ENCODE results near the gene ATXN1.
"Not testable (repeated sequence)": the region's sequence is repeated elsewhere in the genome, so short reads cannot be mapped to it uniquely, and the experiment has no call there.

ATXN1 gene

DNA sequence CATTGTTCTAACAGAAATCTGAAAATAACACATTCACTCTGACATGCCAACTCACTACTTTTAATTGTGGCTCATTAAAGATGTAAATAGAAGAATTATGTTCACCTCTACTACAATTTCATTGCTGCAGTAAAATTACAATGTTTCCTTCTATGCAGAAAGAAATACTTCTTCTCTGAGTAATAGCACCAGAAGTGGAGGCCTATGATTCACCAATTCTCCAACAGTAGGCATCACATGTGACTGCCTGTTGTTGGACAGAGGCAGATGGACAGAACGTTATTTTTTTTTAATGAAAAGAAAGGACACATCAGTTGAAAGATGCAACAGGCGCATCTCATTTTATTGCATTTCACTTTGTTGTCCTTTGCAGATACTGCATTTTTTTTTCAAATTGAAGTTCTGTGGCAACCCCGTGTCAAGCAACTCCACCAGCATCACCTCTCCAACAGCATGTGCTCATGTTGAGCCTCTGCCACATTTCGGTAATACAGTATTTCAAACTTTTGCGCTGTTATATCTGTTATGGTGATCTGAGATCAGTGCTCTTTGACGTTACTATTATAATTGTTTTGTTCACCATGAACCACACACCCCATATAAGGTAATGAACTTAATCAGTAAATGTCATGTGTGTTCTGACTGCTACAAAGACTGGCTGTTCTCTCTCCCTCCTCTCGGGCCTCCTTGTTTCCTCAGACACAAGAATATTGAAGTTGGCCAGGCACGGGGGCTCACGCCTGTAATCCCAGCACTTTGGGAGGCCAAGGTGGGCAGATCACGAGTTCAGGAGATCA, 121.4 kb downstream of the ATXN1 start:
- peak; percentile 81 for DNase-seq (ENCODE audit: low spot score)

DNA sequence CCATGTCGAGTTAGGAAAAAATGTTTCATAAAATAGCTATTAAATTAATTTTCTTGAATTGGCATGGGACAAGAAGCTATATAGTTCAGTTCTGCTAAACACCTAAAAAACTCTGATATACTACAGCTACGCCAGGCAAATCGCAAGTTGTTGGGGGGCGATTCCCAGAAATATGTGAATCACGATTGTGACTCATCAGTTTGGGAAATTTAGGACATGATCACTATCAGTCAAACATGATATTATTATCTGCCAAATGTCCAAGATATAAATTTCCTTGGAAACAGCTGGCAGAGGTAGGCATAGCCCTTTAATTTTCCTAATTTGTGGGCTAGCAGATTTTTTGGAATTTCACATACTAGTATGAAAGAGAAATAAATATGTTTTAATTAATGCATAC, 123.6 kb downstream of the ATXN1 start:
- DNase-seq (ENCODE audit: low spot score) = no peak

DNA sequence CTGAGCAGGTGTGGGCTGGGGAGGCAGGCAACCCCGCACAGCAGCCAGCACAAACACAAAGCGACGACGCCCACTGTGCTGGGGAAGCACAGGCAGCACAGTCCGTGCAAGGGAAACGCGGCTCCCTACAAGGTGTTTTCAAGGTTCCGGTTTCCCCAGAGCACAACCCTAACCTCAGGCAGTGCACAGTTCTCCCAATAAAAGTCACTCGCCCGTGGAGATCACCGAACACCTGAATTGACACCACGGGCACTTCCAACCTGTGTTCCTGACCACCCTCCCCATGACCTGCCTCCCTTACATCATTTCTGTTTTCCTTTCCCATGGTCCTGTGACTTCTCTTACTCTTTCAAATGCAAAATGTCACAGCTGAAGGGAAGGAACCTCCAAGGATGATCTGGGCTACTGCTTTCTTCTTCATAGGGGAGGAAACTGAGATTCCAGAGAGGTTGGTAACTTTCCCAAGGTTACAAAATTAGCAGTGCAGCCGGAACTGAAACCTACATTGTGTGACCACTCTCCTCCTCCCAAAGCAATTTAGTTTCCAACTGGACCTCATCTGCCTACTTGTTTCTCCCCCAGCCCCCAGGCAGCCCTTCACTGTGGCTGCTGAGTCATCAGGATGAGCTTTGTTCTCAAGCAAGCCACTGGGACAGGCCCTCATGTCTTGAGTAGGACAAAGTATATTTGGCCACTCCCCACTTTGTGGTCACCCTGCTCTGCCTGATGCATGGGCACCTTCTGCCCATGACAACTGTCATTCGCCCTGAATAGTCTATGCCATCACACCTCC, 125.3 kb downstream of the ATXN1 start:
- peak; percentile 56 for DNase-seq (ENCODE audit: low spot score)

DNA sequence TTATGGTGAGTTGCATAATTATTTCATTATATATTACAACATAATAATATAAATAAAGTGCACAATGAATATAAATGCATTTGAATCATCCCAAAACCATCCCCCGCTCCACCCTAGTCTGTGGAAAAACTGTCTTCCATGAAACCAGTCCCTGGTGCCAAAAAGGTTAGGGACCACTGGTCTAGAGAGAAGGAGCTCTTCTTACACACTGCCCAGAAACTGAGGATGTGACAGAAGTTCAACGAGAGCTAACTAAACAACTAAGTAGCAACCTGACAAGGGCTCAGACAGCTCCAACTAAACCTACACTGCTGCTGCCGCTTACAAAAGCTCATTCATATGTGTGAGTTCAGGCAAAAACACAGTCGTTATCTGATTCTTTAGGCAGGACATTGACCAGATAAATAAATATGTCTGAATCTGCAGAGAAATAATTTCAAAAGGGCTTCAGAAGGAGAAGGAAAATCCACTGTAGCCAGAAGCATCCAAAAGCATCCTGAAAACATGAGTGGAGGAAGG, 125.9 kb downstream of the ATXN1 start:
- no peak for DNase-seq (ENCODE audit: low spot score)

DNA sequence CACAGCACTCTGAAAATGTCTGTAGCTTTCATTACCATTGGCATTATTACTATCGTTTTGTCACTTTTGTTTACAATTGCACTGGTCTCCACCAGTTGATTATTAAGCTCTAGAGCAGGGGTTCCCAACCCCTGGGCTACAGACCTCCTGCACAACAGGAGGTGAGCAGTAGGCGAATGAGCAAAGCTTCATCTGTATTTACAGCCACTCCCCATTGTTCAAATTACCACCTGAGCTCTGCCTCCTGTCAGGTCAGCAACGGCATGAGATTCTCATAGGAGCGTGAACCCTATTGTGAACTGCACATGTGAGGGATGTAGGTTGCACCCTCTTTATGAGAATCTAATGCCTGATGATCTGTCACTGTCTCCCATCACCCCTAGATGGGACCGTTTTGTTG, 126.4 kb downstream of the ATXN1 start:
- no peak for DNase-seq (ENCODE audit: low spot score)

DNA sequence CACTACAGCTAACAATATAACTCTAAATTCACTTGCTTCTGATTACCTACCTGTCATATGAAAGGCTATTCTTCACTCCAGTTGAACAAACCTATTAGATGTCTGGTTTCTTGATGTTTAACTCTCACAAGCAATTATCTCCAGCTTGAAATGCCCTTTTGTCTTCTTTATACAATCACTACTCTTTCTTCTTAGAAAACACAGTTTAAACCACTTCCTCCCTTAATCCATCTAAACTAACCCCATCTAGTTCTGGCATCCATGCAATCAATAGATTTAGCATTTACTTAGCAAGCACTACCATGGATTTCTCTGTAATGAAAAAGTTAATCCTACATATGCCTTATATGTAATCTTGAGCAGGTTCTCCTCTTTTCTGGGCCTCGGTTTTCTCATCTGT, 127.3 kb downstream of the ATXN1 start:
- DNase-seq (ENCODE audit: low spot score) = no peak

DNA sequence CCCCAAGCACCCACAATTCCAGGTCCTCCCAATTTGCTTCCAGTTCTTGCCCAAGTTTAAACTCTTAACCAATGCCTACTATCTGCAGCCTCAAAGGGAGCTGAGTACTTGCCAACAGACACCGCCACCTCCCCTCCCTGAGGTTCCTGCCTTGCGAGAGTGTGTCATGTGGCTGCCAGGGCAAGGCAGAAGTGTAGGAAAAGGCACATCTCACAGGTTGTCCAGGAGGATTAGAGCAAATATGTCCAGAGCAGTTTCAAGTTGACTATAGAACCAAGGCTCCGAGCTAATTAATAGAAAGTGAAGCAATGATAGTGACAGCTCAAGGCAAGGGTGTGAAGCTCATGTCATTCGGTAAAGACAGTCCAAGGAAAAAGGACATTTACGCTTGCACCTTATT, 127.8 kb downstream of the ATXN1 start:
- no peak for DNase-seq (ENCODE audit: low spot score)

DNA sequence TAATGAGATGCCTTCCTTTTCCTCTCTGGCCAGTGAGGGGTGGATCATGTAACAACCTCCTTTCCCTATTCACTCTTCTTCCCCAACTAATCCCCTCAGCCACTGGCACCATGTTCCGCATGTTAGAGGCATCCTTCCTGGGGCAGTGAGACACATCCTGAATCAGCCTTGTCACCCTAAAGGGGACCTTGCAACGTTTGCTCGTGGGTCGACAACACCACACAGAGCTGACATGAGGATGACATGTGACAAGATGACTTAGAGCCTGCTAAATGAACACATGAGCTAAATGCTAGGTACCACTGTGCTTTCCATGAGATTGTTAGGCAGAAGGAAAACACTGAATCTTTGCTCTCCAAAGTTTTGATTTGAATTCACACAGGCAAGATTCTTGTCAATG, 129.2 kb downstream of the ATXN1 start:
- no peak for DNase-seq (ENCODE audit: low spot score)

DNA sequence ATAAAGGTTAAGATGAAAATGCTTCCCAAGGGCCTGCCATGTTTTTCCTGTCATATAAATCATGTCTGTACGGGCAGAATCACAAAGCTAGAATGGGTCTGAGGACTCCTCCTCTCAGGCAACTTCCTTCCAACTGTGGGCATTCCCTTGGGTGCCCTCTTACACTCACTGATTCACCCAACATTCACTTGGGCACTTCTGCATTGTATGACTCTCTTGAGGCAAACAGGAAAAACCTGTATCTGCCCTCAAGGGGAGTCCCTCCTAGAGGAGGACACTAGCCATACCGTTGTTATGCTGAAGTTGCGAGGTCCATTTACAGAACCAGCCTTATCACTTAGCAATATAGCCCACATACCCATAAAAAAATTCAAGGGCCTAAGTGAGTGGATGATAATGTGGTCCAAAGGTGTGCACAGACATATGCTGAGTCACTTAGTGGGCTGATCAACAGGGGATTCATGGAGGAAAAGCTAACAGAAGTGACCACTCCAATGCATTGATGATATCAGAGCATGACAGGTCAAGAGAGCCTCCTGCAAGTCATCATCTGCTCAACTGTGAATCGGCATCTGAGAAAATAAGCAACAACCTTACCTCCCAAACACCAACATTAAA, 131.1 kb downstream of the ATXN1 start:
- no peak for DNase-seq (ENCODE audit: low spot score)

DNA sequence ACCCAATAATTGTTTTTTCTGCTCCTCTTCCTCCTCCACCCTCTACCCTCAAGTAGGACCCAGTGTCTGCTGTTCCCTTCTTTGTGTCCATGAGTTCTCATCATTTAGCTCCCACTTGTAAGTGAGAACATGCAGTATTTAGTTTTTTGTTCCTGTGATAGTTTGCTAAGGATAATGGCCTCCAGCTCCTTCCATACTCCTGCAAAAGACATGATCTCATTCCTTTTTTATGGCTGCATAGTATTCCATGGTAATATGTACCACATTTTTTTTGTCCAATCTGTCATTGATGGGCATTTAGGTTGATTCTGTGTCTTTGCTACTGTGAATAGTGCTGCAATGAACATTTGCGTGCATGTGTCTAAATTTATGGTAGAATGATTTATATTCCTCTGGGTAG, 132.7 kb downstream of the ATXN1 start:
- not testable (repeated sequence) for DNase-seq (ENCODE audit: low spot score)

DNA sequence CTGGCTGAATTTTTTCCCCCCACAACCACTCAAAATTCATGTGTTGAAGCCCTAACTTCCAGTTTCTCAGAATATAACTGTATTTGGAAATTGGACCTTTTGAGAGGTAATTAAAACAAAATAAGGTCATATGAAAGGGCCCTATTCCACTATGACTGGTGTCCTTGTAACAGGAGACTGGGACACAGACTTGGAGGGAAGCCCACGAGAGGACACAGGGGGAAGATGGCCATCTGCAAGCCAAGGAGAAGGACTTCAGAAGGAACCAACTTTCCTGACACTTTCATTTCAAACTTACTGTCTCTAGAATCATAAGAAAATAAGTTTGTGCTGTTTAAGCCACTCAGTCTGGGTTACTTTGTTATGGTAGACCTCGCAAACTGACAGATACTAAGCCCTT, 134.6 kb downstream of the ATXN1 start:
- DNase-seq (ENCODE audit: low spot score) = no peak

DNA sequence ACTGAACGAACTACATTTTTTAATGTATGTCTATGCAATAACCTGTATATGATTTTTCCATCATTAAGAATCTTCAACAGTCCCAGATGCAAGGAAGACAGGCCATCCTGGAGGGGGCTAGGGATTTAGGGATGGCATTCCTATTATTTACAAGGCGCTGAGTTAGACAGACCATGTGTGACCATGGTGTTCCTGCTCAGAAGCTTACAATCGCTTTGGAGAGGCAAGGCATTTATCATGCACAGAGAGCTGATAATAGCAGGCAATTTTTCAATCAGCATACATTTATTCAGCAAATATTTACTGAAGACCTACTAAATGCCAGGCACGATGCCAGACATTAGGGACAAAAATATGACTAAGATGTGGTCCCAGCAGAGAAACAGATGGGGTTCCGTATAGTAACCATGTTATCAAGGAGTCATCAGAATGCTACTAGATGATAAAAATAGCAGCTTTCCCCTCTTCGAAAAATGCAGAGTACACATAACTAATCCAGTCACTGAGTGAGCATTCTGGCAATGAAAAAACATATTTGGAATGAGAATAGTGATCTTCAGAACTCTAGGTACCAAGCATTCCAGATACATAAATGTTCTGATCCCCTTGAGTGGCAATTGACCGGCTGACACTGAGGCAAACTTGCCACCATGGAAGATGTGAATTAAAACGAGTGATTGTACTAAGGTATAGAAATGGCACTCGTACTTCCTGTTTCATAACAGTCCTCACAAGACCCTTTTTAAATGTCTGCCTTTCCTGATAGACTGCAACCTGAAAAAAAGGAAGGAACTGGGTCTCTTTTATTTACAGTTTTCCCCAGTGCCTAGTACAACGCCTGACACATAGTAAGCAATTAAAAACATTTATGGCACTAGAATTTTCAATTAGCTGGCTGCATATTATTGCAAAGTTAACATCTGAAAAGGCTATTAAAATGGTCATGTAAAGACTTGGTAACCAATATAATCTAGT, 135.7 kb downstream of the ATXN1 start:
- DNase-seq (ENCODE audit: low spot score) = peak; percentile 15

DNA sequence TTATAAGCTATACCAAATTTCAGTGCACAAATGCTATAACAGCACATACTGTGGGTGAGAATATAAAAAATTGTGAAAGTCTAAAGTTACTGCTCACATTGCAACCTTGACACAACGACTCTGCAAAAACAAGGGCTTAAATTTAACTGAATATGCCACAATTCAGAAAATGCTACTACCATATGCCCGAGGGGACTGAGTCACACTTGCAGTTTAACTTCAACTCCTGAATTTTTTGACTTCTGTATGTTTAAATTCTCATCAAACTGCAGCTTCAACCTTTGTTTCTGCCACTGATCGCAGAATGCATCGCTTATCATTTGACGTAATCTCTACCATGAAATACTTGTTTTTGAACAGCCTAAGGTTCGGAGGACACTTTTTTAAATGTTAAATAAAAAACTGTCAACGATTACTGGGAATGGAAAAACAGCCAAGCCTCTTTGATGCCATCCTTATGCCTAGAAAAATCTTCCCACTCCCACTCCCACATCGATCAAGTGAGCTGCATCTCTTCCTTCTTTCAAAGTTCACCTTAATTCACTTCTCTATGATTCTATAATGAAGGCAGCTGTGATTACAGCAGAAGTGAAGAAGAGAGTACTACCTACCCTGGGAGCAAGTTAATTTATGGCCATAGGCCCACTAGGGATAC, 136.5 kb downstream of the ATXN1 start:
- no peak for DNase-seq (ENCODE audit: low spot score)

DNA sequence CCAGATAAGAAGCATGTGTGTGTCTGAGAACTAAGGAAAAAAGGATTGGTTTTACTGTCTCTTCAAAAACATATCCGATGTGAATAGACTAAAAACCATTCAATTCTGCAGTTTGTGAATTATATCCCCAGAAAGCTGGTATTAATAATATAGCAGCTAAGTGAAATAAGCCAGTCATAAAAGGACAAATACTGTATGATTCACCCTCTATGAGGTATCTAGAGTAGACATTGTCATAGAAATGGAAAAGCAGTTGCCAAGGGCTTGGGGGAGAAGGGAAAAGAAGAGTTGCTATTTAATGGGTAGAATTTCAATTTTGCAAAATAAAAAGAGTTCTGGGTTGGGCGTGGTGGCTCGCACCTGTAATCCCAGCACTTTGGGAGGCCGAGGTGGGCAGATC, 137.5 kb downstream of the ATXN1 start:
- no peak for DNase-seq (ENCODE audit: low spot score)

DNA sequence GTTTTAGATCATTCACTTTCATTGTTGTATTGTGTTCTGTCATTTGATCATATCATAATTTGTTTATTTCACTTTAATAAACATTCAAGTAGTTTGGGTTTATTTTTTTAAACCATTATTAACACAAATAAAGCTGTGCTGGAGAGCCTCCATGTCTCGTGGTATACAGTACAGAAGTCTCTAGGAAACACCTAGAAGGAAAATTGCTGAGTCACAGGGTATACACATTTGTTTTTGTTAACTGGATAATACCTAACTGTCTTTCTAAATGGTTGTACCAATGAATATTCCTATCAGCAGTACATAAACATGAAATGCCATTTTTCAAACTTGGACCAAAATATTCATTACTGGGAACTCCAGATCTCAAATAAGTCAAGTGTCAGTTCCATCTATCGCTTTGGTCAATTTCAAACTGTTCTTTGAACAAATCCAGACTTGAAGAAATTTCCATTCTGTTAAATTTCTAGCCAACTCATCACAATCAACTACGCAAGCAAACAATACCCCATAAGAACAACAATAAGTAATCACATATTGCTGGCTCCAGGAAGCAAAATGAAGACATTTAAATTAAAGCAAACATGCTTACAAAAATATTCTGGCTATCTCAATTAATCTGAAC, 138.1 kb downstream of the ATXN1 start:
- DNase-seq (ENCODE audit: low spot score) = no peak

DNA sequence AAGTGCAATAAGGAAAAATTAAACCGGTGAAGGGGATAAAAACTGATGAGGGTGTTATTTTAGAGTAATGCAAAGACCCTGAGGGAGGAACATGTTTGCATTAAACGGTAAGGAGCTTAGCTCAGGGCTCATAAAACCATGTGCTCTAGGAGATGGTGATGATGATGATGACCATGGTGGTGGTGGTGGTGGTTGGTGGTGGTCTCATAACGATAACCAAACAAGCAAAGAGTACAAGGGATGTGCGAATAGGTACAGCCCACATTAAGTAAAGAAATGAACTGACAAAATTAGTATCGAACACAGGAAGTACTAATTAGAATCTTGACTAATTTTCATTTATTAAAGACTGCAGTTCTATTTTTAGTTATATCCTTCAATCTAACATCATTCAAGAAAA, 139.1 kb downstream of the ATXN1 start:
- no peak for DNase-seq (ENCODE audit: low spot score)

DNA sequence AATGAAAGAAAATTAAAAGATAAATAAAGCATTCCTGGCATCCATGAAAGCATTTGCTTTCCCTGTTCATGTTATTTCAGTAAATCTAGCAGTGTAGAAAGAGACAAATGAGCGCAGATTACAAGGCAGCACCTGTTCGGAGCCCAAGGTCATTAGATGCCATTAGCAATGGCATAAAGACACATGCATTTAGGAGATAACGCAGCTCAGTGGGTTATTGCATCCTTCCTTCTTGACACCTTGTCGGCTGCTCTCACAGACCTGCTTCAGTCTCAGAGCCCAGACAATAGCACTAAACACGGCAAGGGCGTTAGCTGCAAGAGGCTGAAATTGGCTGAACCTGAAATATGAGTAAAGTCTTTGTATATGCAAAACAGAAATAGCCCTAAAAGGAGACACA, 140.3 kb downstream of the ATXN1 start:
- DNase-seq (ENCODE audit: low spot score) = no peak

DNA sequence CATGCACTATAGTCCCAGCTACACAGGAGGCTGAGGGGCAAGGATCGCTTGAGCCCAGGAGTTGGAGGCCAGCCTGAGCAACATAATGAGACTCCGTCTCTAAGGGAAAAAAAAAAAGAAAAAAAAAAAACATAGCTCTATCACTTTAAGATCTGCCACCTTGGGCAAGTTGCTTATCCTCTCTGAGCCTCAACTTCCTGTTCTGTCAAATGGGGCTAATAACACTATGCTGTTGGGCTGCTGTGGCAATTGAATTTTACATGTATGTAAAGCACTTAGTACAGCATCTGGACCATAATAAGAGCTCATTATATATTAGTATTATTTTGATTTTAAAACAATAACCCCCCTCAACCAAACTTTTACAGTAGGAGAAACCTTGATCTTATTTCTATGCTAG, 141.5 kb downstream of the ATXN1 start:
- DNase-seq (ENCODE audit: low spot score) = no peak

DNA sequence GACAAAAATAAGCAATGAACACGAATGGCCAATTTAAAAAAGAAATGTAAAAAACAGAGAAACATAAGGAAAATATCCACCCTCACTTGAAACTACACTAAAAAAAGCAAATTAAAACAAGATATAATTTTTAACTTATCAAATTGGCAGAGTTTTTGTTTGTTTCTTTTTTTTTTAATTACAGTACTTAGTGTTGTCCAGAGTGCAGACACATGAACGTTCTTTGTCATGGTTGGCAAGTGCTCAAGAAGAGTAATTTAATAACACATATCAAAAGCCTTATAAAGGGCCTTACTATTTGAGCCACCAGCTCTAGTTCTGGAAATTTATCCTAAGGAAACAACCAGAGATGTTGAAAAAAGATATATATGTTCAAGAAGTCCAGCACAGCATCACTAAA, 142.3 kb downstream of the ATXN1 start:
- no peak for DNase-seq (ENCODE audit: low spot score)

DNA sequence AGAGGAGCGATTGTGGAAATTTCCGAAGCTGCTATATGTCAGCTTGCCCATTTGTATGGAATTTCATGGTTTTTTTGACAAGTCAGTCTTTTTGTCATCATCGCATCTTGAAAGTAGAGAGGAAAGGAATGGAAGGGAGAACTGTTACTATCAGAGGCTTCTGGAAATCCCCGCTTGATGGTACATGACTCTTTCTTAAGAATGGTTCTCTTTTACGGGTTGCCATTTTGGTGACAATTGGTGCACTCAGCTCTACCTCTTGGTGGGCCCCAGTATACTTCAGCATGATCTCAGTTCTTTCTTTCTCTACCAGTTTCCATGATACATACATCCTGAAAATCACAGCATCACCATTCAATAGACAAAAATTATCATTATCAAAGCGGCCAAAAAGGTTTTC, 146.0 kb downstream of the ATXN1 start:
- not testable (repeated sequence) for DNase-seq (ENCODE audit: low spot score)

DNA sequence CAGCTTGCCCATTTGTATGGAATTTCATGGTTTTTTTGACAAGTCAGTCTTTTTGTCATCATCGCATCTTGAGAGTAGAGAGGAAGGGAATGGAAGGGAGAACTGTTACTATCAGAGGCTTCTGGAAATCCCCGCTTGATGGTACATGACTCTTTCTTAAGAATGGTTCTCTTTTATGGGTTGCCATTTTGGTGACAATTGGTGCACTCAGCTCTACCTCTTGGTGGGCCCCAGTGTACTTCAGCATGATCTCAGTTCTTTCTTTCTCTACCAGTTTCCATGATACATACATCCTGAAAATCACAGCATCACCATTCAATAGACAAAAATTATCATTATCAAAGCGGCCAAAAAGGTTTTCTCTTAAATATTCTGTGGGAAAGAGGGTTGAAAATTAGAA, 147.1 kb downstream of the ATXN1 start:
- DNase-seq (ENCODE audit: low spot score) = not testable (repeated sequence)
